Hepatocyte (in vitro differentiated cells): ENCODE data around the gene STARD5.

Source experiments
- CTCF ChIP-seq: fragments of 200-600 bp; sonication (generic); IDR thresholded peaks from 2 replicates; pipeline ENCODE4 v1.5.1; 2016; ENCODE audit warnings: antibody characterized with exemption, mild to moderate bottlenecking; ENCODE audit not compliant: poor library complexity
- EZH2 ChIP-seq: fragments of 200-600 bp; sonication (generic); IDR thresholded peaks from 2 replicates; pipeline ENCODE4 v1.6.1; 2016; ENCODE audit warnings: antibody characterized with exemption, mild to moderate bottlenecking, borderline replicate concordance

- no peak for TF ChIP-seq CTCF
- no peak for TF ChIP-seq EZH2
Observed at GRCh38 chr15:81326466-81327212, 2.7 kb upstream of the STARD5 start.
